Heart right ventricle (tissue), 16 donors: ENCODE results near the gene CCDC85C. TPM values are rescaled to one million over a fixed set of nuclear protein-coding genes. Genes with fewer than 3 reads are reported as not detected.

Experiments
- ATAC-seq, 8 donors: fragments of 200-7000 bp; cut with Tn5 transposase; one replicate each; pipeline ENCODE4 v1.9.1; 2020; ENCODE audit warnings: mild to moderate bottlenecking in 8 of 8, moderate library complexity in 8 of 8, moderate number of reproducible peaks in 1 of 8
- DNase-seq, 2 donors: peaks; one replicate each; pipeline ENCODE4 v3.0.0-alpha.2; 2020
- H3K27ac ChIP-seq, 10 donors: fragments of 200-600 bp; sonication (generic) in 2 of 10; one replicate each; pipeline versions ENCODE4 v1.5.0 to v1.8.0; 2020 to 2022; ENCODE audit warnings: mild to moderate bottlenecking in 3 of 10
- H3K27me3 ChIP-seq, 7 donors: fragments of 200-600 bp; one replicate each; pipeline ENCODE4 v1.8.0; 2021 to 2022; ENCODE audit warnings: mild to moderate bottlenecking in 2 of 7
- H3K36me3 ChIP-seq, 9 donors: fragments of 200-600 bp; sonication (generic) in 1 of 9; one replicate each; pipeline versions ENCODE4 v1.5.0 to v1.8.0; 2020 to 2022; ENCODE audit warnings: mild to moderate bottlenecking in 2 of 9
- H3K4me1 ChIP-seq, 9 donors: fragments of 200-600 bp; sonication (generic) in 1 of 9; one replicate each; pipeline versions ENCODE4 v1.5.0 to v1.8.0; 2020 to 2022; ENCODE audit warnings: mild to moderate bottlenecking in 4 of 9
- H3K4me3 ChIP-seq, 10 donors: fragments of 200-600 bp; sonication (generic) in 2 of 10; one replicate each; pipeline versions ENCODE4 v1.5.0 to v1.8.0; 2020 to 2022; ENCODE audit warnings: mild to moderate bottlenecking in 7 of 10, moderate library complexity in 2 of 10
- H3K9me3 ChIP-seq, 11 donors: fragments of 200-600 bp in 10 of 11; sonication (generic) in 2 of 11; one replicate each; pipeline versions ENCODE4 v1.5.0 to v1.8.0; 2013 to 2022; ENCODE audit warnings: mild to moderate bottlenecking in 2 of 11, control low read depth in 1 of 11, moderate library complexity in 1 of 11
- CTCF ChIP-seq, 9 donors: fragments of 200-600 bp; sonication (generic) in 2 of 9; IDR thresholded peaks; one replicate each; pipeline versions ENCODE4 v1.5.0 to v1.8.0; 2021 to 2022; ENCODE audit warnings: antibody characterized with exemption in 9 of 9, mild to moderate bottlenecking in 5 of 9, moderate library complexity in 1 of 9
- WGBS, 2 donors: extraction: QIAGEN DNeasy Blood & Tissue Kit; methylation state at CpG; one replicate each; pipeline ENCODE4 v1.1.7; 2013; ENCODE audit warnings: inconsistent platforms in 1 of 2; 5-methylcytosine and 5-hydroxymethylcytosine counted together
- intact Hi-C, 10 donors: fragments of 100-400 bp; cut with DNase I; formaldehyde crosslinking; loops; one replicate each; pipeline versions ENCODE4 v1.11.1 to v1.14.2; 2022
- polyA plus RNA-seq, 2 donors: library from polyadenylated mRNA; stranded (reverse); fragments of 200-250 nt; gene quantifications; one replicate each; pipeline ENCODE4 v1.2.3, GENCODE V29; 2013
- total RNA-seq, 10 donors: library from RNA; stranded (reverse); fragmentation: NEBNext Ultra II Directional in 3 of 10; extraction: Animal tissue kit (Norgen Biotek cat#: 25700) in 3 of 10; gene quantifications; one replicate each; pipeline versions ENCODE4 v1.2.1 to v1.2.4, GENCODE V29; 2021 to 2023
- donor health status: Arrhythmogenic right ventricular cardiomyopathy.
- donor health status: ischemic (EF 13 %, LVEDD 7.1; RV severe dilation, severe dysfunction).
- donor health status: healthy with polysubstance abuse.
- donor health status: DM: no; HTN: yes; CAD: no.
- donor health status: DM: no; HTN: no; CAD: no.
- donor health status: ischemic (EF 25% LVEDD 6.9; RV normal size, moderate dysfunction).
- donor health status: ischemic (EF 25% LVEDD 5.7; RV mildly dilated, moderate dysfunction).
- donor health status: healthy.
- donor health status: DM: yes; HTN: yes; CAD: no.
- donor health status: Ischemic cardiomyopathy.
- donor health status: ischemic (EF 35%, LVEDD 5.7; RV mildly dilated, moderate dysfunction).
- donor health status: nonischemic (EF 11% LVEDD 7.7; RV severe dilation, severe dysfunction).
- donor health status: DM: yes; HTN: yes; CAD: no.
- donor health status: PGD.
- donor health status: ischemic (EF 29% LVEDD 5.4; RV normal size, mild dysfunction).
- donor health status: nonischemic (EF 23%, LVEDD 6.1; RV moderate dilation, normal function).

CCDC85C gene
- total and polyA plus RNA-seq, 12 donors = 9.0 to 50.2 (median 31.5) TPM

- Histone ChIP-seq H3K4me3 (no peak overlapping the region), H3K27me3 (no peaks in the 10 kb centered on the region), H3K36me3 (peaks cover 0 to 60% (median 0%) of the 10 kb centered on the region in 9 donors), H3K27ac (no peak overlapping the region), H3K9me3 (no peaks in the 10 kb centered on the region), H3K4me1 (peaks cover 2 to 28% (median 6%) of the 10 kb centered on the region in 9 donors)
- intact Hi-C loops = loop anchor here in 3 of 10 donors (2.0 to 10.0 kb wide), 2 partner anchors 109 to 369 kb away; no protein-coding TSS in a partner anchor
- TF ChIP-seq CTCF (IDR thresholded peaks at IDR 0.05) = no peak
- ATAC-seq = no peak
- DNase-seq = no peak
- WGBS, 2 donors = 88 to 91% methylated on average over 27 of the region's 27 CpGs
Measured at GRCh38 chr14:99515301-99516155, 88.5 kb downstream of the CCDC85C start.

GRCh38 chr14:99514552-99515300 is 89.3 kb downstream of the CCDC85C start:
- no peak for ATAC-seq
- intact Hi-C loops = loop anchor here in 2 of 10 donors (10.0 kb wide), 1 partner anchor 370 kb away; no protein-coding TSS in a partner anchor
- peaks cover 2 to 28% (median 6%) of the 10 kb centered on the region in 9 donors for H3K4me1 ChIP-seq
- no peak overlapping the region for H3K27ac ChIP-seq
- 89 to 91% methylated on average over 20 of the region's 20 CpGs for WGBS, 2 donors
- H3K27me3 ChIP-seq = no peaks in the 10 kb centered on the region
- no peaks in the 10 kb centered on the region for H3K9me3 ChIP-seq
- no peak for TF ChIP-seq CTCF (IDR thresholded peaks at IDR 0.05)
- DNase-seq = no peak
- no peak overlapping the region for H3K4me3 ChIP-seq
- H3K36me3 ChIP-seq = peaks cover 0 to 65% (median 0%) of the 10 kb centered on the region in 9 donors

GRCh38 chr14:99513946-99514551 is 90.0 kb downstream of the CCDC85C start:
- intact Hi-C loops = loop anchor here in 2 of 10 donors (10.0 kb wide), 1 partner anchor 371 kb away; no protein-coding TSS in a partner anchor
- H3K9me3 ChIP-seq = no peaks in the 10 kb centered on the region
- ATAC-seq = no peak
- H3K4me3 ChIP-seq = no peak overlapping the region
- 80 to 86% methylated on average over 13 of the region's 13 CpGs for WGBS, 2 donors
- no peak for TF ChIP-seq CTCF (IDR thresholded peaks at IDR 0.05)
- H3K4me1 ChIP-seq = peaks cover 2 to 28% (median 6%) of the 10 kb centered on the region in 9 donors
- peaks cover 0 to 72% (median 5%) of the 10 kb centered on the region in 9 donors for H3K36me3 ChIP-seq
- no peaks in the 10 kb centered on the region for H3K27me3 ChIP-seq
- no peak for DNase-seq
- no peak overlapping the region for H3K27ac ChIP-seq

- H3K9me3 ChIP-seq = no peaks in the 10 kb centered on the region
- no peak for DNase-seq
- peaks cover 0 to 22% (median 3%) of the 10 kb centered on the region in 9 donors for H3K4me1 ChIP-seq
- H3K27me3 ChIP-seq = no peaks in the 10 kb centered on the region
- TF ChIP-seq CTCF (IDR thresholded peaks at IDR 0.05) = no peak
- H3K4me3 ChIP-seq = no peak overlapping the region
- no peak for ATAC-seq
- intact Hi-C loops = loop anchor here in 2 of 10 donors (10.0 kb wide), 1 partner anchor 372 kb away; no protein-coding TSS in a partner anchor
- WGBS, 2 donors = 90 to 94% methylated on average over 15 of the region's 15 CpGs
- no peak overlapping the region for H3K27ac ChIP-seq
- H3K36me3 ChIP-seq = peaks cover 0 to 80% (median 13%) of the 10 kb centered on the region in 9 donors
Measured at GRCh38 chr14:99513183-99513694, 90.8 kb downstream of the CCDC85C start.
